H9 (cell line): ENCODE results near the gene COL23A1. TPM values are rescaled to one million over a fixed set of nuclear protein-coding genes. Genes with fewer than 3 reads are reported as not detected.

ENCODE experiments used
- DNase-seq: peaks from one replicate; pipeline ENCODE4 v3.0.0-alpha.2; 2017
- H2AFZ ChIP-seq: one replicate; pipeline ENCODE4 v1.6.1; 2013; ENCODE audit warnings: mild to moderate bottlenecking, low read length, control low read depth, moderate library complexity
- H2AK5ac ChIP-seq: 2 replicates; pipeline ENCODE4 v1.6.1; 2013; ENCODE audit warnings: low read length, control low read depth, mixed read lengths; ENCODE audit not compliant: insufficient read length
- H2BK120ac ChIP-seq: one replicate; pipeline ENCODE4 v1.6.1; 2013; ENCODE audit warnings: low read depth, mild to moderate bottlenecking, low read length, control low read depth, inconsistent platforms; ENCODE audit not compliant: poor library complexity, severe bottlenecking
- H2BK12ac ChIP-seq: 2 replicates; pipeline ENCODE4 v1.6.1; 2013; ENCODE audit warnings: low read length, control low read depth, mixed read lengths, low read depth; ENCODE audit not compliant: insufficient read length
- H2BK15ac ChIP-seq: 2 replicates; pipeline ENCODE4 v1.6.1; 2013; ENCODE audit warnings: low read depth, low read length, control low read depth
- H2BK20ac ChIP-seq: one replicate; pipeline ENCODE4 v1.6.1; 2013; ENCODE audit warnings: low read depth, mild to moderate bottlenecking, low read length, control low read depth, inconsistent platforms; ENCODE audit not compliant: poor library complexity, severe bottlenecking
- H2BK5ac ChIP-seq: 2 replicates; pipeline ENCODE4 v1.6.1; 2013; ENCODE audit warnings: low read length, control low read depth, mixed read lengths; ENCODE audit not compliant: insufficient read length
- H3K14ac ChIP-seq: 2 replicates; pipeline ENCODE4 v1.6.1; 2013; ENCODE audit warnings: low read length, control low read depth; ENCODE audit not compliant: insufficient read depth
- H3K18ac ChIP-seq: 2 replicates; pipeline ENCODE4 v1.6.1; 2013; ENCODE audit warnings: low read depth, mild to moderate bottlenecking, mixed read lengths, low read length, control low read depth; ENCODE audit not compliant: insufficient read length
- H3K23ac ChIP-seq: 2 replicates; pipeline ENCODE4 v1.6.1; 2013; ENCODE audit warnings: low read length, control low read depth, mixed read lengths, low read depth; ENCODE audit not compliant: insufficient read length
- H3K23me2 ChIP-seq: 2 replicates; pipeline ENCODE4 v1.6.1; 2013; ENCODE audit warnings: low read depth, mild to moderate bottlenecking, mixed read lengths, low read length, control low read depth; ENCODE audit not compliant: insufficient read length, poor library complexity, severe bottlenecking
- H3K27ac ChIP-seq: 2 replicates; pipeline ENCODE4 v1.5.1; 2013; ENCODE audit warnings: low read length, control low read depth, mixed read lengths, low read depth; ENCODE audit not compliant: insufficient read length
- H3K27me3 ChIP-seq: 2 replicates; pipeline ENCODE4 v1.6.1; 2013; ENCODE audit warnings: low read length, control low read depth, inconsistent platforms; ENCODE audit not compliant: insufficient read depth
- H3K4ac ChIP-seq: 2 replicates; pipeline ENCODE4 v1.6.1; 2013; ENCODE audit warnings: low read depth, mild to moderate bottlenecking, control low read depth, inconsistent platforms, low read length, moderate library complexity
- H3K4me1 ChIP-seq: 2 replicates; pipeline ENCODE4 v1.6.1; 2013; ENCODE audit warnings: low read length, control low read depth, inconsistent platforms; ENCODE audit not compliant: insufficient read depth
- H3K4me2 ChIP-seq: 2 replicates; pipeline ENCODE4 v1.6.1; 2013; ENCODE audit warnings: low read length, control low read depth, mixed read lengths; ENCODE audit not compliant: insufficient read length, insufficient read depth
- H3K56ac ChIP-seq: 2 replicates; pipeline ENCODE4 v1.6.1; 2013; ENCODE audit warnings: low read depth, mild to moderate bottlenecking, mixed read lengths, low read length, control low read depth; ENCODE audit not compliant: insufficient read length
- H3K79me1 ChIP-seq: 2 replicates; pipeline ENCODE4 v1.6.1; 2013; ENCODE audit warnings: low read depth, mild to moderate bottlenecking, moderate library complexity, low read length, control low read depth, inconsistent platforms; ENCODE audit not compliant: insufficient read depth, poor library complexity, severe bottlenecking
- H3K79me2 ChIP-seq: 2 replicates; pipeline ENCODE4 v1.6.1; 2013; ENCODE audit warnings: low read length, control low read depth, inconsistent platforms; ENCODE audit not compliant: insufficient read depth
- H3K9ac ChIP-seq: 2 replicates; pipeline ENCODE4 v1.6.1; 2013; ENCODE audit warnings: low read length, control low read depth, mixed read lengths; ENCODE audit not compliant: insufficient read length; ENCODE audit errors: extremely low read depth
- H3K9me3 ChIP-seq: one replicate; pipeline ENCODE4 v1.6.1; 2013; ENCODE audit warnings: low read depth, low read length, inconsistent platforms; ENCODE audit not compliant: control insufficient read depth
- H3T11ph ChIP-seq: one replicate; pipeline ENCODE4 v1.6.1; 2013; ENCODE audit warnings: mild to moderate bottlenecking, low read length, control low read depth, inconsistent platforms
- H4K20me1 ChIP-seq: one replicate; pipeline ENCODE4 v1.6.1; 2013; ENCODE audit not compliant: control insufficient read depth, insufficient read length, insufficient read depth
- H4K5ac ChIP-seq: 2 replicates; pipeline ENCODE4 v1.6.1; 2013; ENCODE audit warnings: low read depth, mild to moderate bottlenecking, mixed read lengths, low read length, control low read depth; ENCODE audit not compliant: insufficient read length
- H4K8ac ChIP-seq: replicated peaks from 2 replicates; pipeline ENCODE4 v1.6.1; 2013; ENCODE audit warnings: low read length, control low read depth, mixed read lengths, low read depth; ENCODE audit not compliant: insufficient read length
- H4K91ac ChIP-seq: 2 replicates; pipeline ENCODE4 v1.6.1; 2013; ENCODE audit warnings: low read depth, mild to moderate bottlenecking, moderate library complexity, mixed read lengths, low read length, control low read depth; ENCODE audit not compliant: insufficient read length
- H3K27ac Mint-ChIP-seq, 3 experiments: 2 replicates in 2 of 3; 3 replicates in 1 of 3; pipeline ENCODE4 v1.8.0; 2020 to 2021; ENCODE audit warnings: mixed read lengths in 3 of 3, mild to moderate bottlenecking in 1 of 3, moderate library complexity in 1 of 3
- H3K27me3 Mint-ChIP-seq: 2 replicates; pipeline ENCODE4 v1.8.0; 2021; ENCODE audit warnings: low read depth, mild to moderate bottlenecking, moderate library complexity, mixed read lengths
- H3K36me3 Mint-ChIP-seq, 3 experiments: 2 replicates in 2 of 3; 3 replicates in 1 of 3; pipeline ENCODE4 v1.8.0; 2020 to 2021; ENCODE audit warnings: low read depth in 3 of 3, mixed read lengths in 3 of 3; ENCODE audit not compliant: insufficient read depth in 1 of 3
- H3K4me1 Mint-ChIP-seq, 2 experiments: 2 replicates each; pipeline ENCODE4 v1.8.0; 2020; ENCODE audit warnings: mixed read lengths in 2 of 2
- H3K4me3 Mint-ChIP-seq, 2 experiments: 2 replicates in 1 of 2; 3 replicates in 1 of 2; pipeline ENCODE4 v1.8.0; 2020 to 2021; ENCODE audit warnings: mild to moderate bottlenecking in 2 of 2, mixed read lengths in 2 of 2, moderate library complexity in 1 of 2
- H3K9me3 Mint-ChIP-seq, 2 experiments: 2 replicates in 1 of 2; 3 replicates in 1 of 2; pipeline ENCODE4 v1.8.0; 2020; ENCODE audit warnings: mild to moderate bottlenecking in 2 of 2, mixed read lengths in 2 of 2, moderate library complexity in 1 of 2
- CTCF ChIP-seq: fragments of 200-600 bp; sonication (generic); conservative IDR thresholded peaks from 3 replicates; pipeline ENCODE4 v1.8.0; 2021; ENCODE audit warnings: antibody characterized with exemption, mild to moderate bottlenecking
- WGBS: extraction: QIAGEN DNeasy Blood & Tissue Kit; methylation state at CpG from one replicate; pipeline ENCODE4 v1.1.7; 2013; ENCODE audit warnings: missing lambda C conversion rate, low lambda C conversion rate, mixed read lengths; ENCODE audit not compliant: insufficient read length; ENCODE audit errors: extremely low coverage; 5-methylcytosine and 5-hydroxymethylcytosine counted together
- total RNA-seq: library from RNA; stranded (reverse); gene quantifications from 2 replicates; pipeline ENCODE4 v1.2.1, GENCODE V29; 2021

COL23A1 gene
- total RNA-seq, 1 experiment from 2014 or later, result 2.6 TPM

GRCh38 chr5:178210073-178210535 is 380.1 kb downstream of the COL23A1 start:
- H2BK5ac ChIP-seq, result no peak overlapping the region
- H3K9ac ChIP-seq, result no peak overlapping the region
- H3K9me3 ChIP-seq, result no peaks in the 10 kb centered on the region
- peaks cover 9% of the 10 kb centered on the region for H3K79me1 ChIP-seq
- peaks cover 17 to 38% of the 10 kb centered on the region in 2 experiments for H3K4me1 Mint-ChIP-seq
- WGBS, result no CpG with 5 or more reads among the region's 18 CpGs
- no peak overlapping the region for H3K23ac ChIP-seq
- H3K36me3 Mint-ChIP-seq, result peaks cover 70 to 98% (median 96%) of the 10 kb centered on the region in 3 experiments
- H3T11ph ChIP-seq, result no peak overlapping the region
- no peak overlapping the region for H4K8ac ChIP-seq
- H3K4me3 Mint-ChIP-seq, result no peak overlapping the region
- no peak overlapping the region for H3K14ac ChIP-seq
- peaks cover 12% of the 10 kb centered on the region; the same call in 1 of the 2 replicates for H3K27me3 Mint-ChIP-seq
- no peak overlapping the region for H3K4me2 ChIP-seq
- no peak overlapping the region for H3K18ac ChIP-seq
- TF ChIP-seq CTCF, result no peak
- H2AFZ ChIP-seq, result no peak overlapping the region
- H2BK20ac ChIP-seq, result no peak overlapping the region
- H4K91ac ChIP-seq, result no peak overlapping the region
- no peak overlapping the region for H2AK5ac ChIP-seq
- no peak for DNase-seq
- H3K27ac ChIP-seq, result no peak overlapping the region
- no peak overlapping the region for H3K56ac ChIP-seq
- no peak overlapping the region for H2BK120ac ChIP-seq
- no peak overlapping the region for H4K5ac ChIP-seq
- peaks cover 10% of the 10 kb centered on the region for H3K23me2 ChIP-seq
- no peak overlapping the region for H3K4ac ChIP-seq
- H2BK15ac ChIP-seq, result no peak overlapping the region
- no peaks in the 10 kb centered on the region for H3K9me3 Mint-ChIP-seq
- H2BK12ac ChIP-seq, result no peak overlapping the region
- H4K20me1 ChIP-seq, result no peaks in the 10 kb centered on the region
- H3K27me3 ChIP-seq, result no peaks in the 10 kb centered on the region
- H3K79me2 ChIP-seq, result peaks cover 21% of the 10 kb centered on the region
- no peaks in the 10 kb centered on the region; the same call in 1 of the 2 replicates for H3K4me1 ChIP-seq
- peak overlapping the region in 1 of 3 experiments; percentile 33; a peak in 1 of 7 replicates for H3K27ac Mint-ChIP-seq
